Neural progenitor cell (in vitro differentiated cells): ENCODE results near the gene PIK3R4. TPM values are rescaled to one million over a fixed set of nuclear protein-coding genes. Genes with fewer than 3 reads are reported as not detected.

Experiments
- DNase-seq: peaks from one replicate; pipeline ENCODE4 v3.0.0-alpha.2; 2016; ENCODE audit warnings: low spot score
- H2AFZ ChIP-seq: fragments of 200-600 bp; sonication (generic); replicated peaks from 2 replicates; pipeline ENCODE4 v1.6.1; 2016; ENCODE audit warnings: antibody characterized with exemption
- H3F3A ChIP-seq: fragments of 200-600 bp; sonication (generic); 2 replicates; pipeline ENCODE4 v1.6.1; 2016; ENCODE audit warnings: antibody characterized with exemption, low read depth
- H3K27ac ChIP-seq: fragments of 200-600 bp; sonication (generic); 2 replicates; pipeline ENCODE4 v1.5.1; 2016; ENCODE audit warnings: mild to moderate bottlenecking
- H3K27me3 ChIP-seq: fragments of 200-600 bp; sonication (generic); 2 replicates; pipeline ENCODE4 v1.6.1; 2016; ENCODE audit warnings: mild to moderate bottlenecking, moderate library complexity
- H3K36me3 ChIP-seq: fragments of 200-600 bp; sonication (generic); 2 replicates; pipeline ENCODE4 v1.5.1; 2016
- H3K4me1 ChIP-seq: fragments of 200-600 bp; sonication (generic); 2 replicates; pipeline ENCODE4 v1.6.1; 2016; ENCODE audit warnings: mixed run types
- H3K4me2 ChIP-seq: fragments of 200-600 bp; sonication (generic); 2 replicates; pipeline ENCODE4 v1.6.1; 2016
- H3K4me3 ChIP-seq: fragments of 200-600 bp; sonication (generic); 2 replicates; pipeline ENCODE4 v1.5.1; 2016
- H3K79me2 ChIP-seq: fragments of 200-600 bp; sonication (generic); 2 replicates; pipeline ENCODE4 v1.6.1; 2016; ENCODE audit warnings: low read depth
- H3K9ac ChIP-seq: fragments of 200-600 bp; sonication (generic); 2 replicates; pipeline ENCODE4 v1.6.1; 2016
- H3K9me3 ChIP-seq: fragments of 200-600 bp; sonication (generic); 2 replicates; pipeline ENCODE4 v1.5.1; 2016; ENCODE audit warnings: low read depth
- H4K20me1 ChIP-seq: fragments of 200-600 bp; sonication (generic); 2 replicates; pipeline ENCODE4 v1.6.1; 2016; ENCODE audit warnings: low read depth
- H3K27ac Mint-ChIP-seq: 3 replicates; pipeline ENCODE4 v1.8.0; 2021; ENCODE audit warnings: mixed read lengths
- H3K27me3 Mint-ChIP-seq: 2 replicates; pipeline ENCODE4 v1.8.0; 2022; ENCODE audit warnings: low read depth, mild to moderate bottlenecking, inconsistent platforms, moderate library complexity, mixed read lengths; ENCODE audit not compliant: insufficient read depth
- H3K36me3 Mint-ChIP-seq: 3 replicates; pipeline ENCODE4 v1.8.0; 2021; ENCODE audit warnings: mixed read lengths
- H3K4me1 Mint-ChIP-seq: 3 replicates; pipeline ENCODE4 v1.8.0; 2021; ENCODE audit warnings: mixed read lengths
- H3K4me3 Mint-ChIP-seq: 3 replicates; pipeline ENCODE4 v1.8.0; 2021; ENCODE audit warnings: mild to moderate bottlenecking, moderate library complexity, mixed read lengths
- H3K9me3 Mint-ChIP-seq: 3 replicates; pipeline ENCODE4 v1.8.0; 2020; ENCODE audit warnings: mixed read lengths
- CTCF ChIP-seq: fragments of 200-600 bp; sonication (generic); IDR thresholded peaks from 2 replicates; pipeline ENCODE4 v1.5.1; 2017; ENCODE audit warnings: antibody characterized with exemption, mild to moderate bottlenecking
- EZH2 ChIP-seq: fragments of 200-600 bp; sonication (generic); IDR thresholded peaks from 2 replicates; pipeline ENCODE4 v1.6.1; 2017; ENCODE audit warnings: antibody characterized with exemption, mild to moderate bottlenecking, moderate library complexity
- EZH2phosphoT487 ChIP-seq: fragments of 200-600 bp; sonication (generic); IDR thresholded peaks from 2 replicates; pipeline ENCODE4 v1.6.1; 2017; ENCODE audit warnings: antibody characterized with exemption
- total RNA-seq: library from RNA; depleted of rRNA; stranded (reverse); fragments of >200 nt; gene quantifications from 2 replicates; pipeline ENCODE4 v1.2.3, GENCODE V29; 2015; ENCODE audit warnings: low replicate concordance

Gene PIK3R4
- total RNA-seq, 1 donor from 2014 or later, result 65.8 TPM

- H3K4me1 ChIP-seq, result no peaks in the 10 kb centered on the region
- no peak overlapping the region for H3K4me3 ChIP-seq
- Mint-ChIP-seq H3K4me3 (no peak overlapping the region), H3K27me3 (no peaks in the 10 kb centered on the region), H3K9me3 (no peaks in the 10 kb centered on the region), H3K36me3 (no peaks in the 10 kb centered on the region), H3K4me1 (no peaks in the 10 kb centered on the region), H3K27ac (no peak overlapping the region)
- no peak overlapping the region for H3K9ac ChIP-seq
- H3F3A ChIP-seq, result no peaks in the 10 kb centered on the region
- no peak for DNase-seq
- H3K79me2 ChIP-seq, result no peaks in the 10 kb centered on the region
- no peaks in the 10 kb centered on the region for H3K36me3 ChIP-seq
- no peak overlapping the region for H3K27ac ChIP-seq
- H4K20me1 ChIP-seq, result no peaks in the 10 kb centered on the region
- no peak overlapping the region for H2AFZ ChIP-seq
- TF ChIP-seq EZH2phosphoT487, result no peak
- no peak for TF ChIP-seq CTCF
- TF ChIP-seq EZH2, result no peak
- no peaks in the 10 kb centered on the region for H3K27me3 ChIP-seq
- H3K4me2 ChIP-seq, result no peak overlapping the region
- no peaks in the 10 kb centered on the region for H3K9me3 ChIP-seq
Measured at GRCh38 chr3:130649061-130649654, 97.5 kb downstream of the PIK3R4 start.

- TF ChIP-seq EZH2, result no peak
- no peak for TF ChIP-seq CTCF
- no peak for TF ChIP-seq EZH2phosphoT487
- Histone ChIP-seq H3K27ac (no peak overlapping the region), H4K20me1 (no peaks in the 10 kb centered on the region), H3K9ac (no peak overlapping the region), H3K27me3 (no peaks in the 10 kb centered on the region), H3K4me2 (no peak overlapping the region), H3K4me1 (no peaks in the 10 kb centered on the region), H3K9me3 (no peaks in the 10 kb centered on the region), H3F3A (no peaks in the 10 kb centered on the region), H2AFZ (no peak overlapping the region), H3K36me3 (no peaks in the 10 kb centered on the region), H3K4me3 (no peak overlapping the region), H3K79me2 (no peaks in the 10 kb centered on the region)
- no peak for DNase-seq
- Mint-ChIP-seq H3K9me3 (no peaks in the 10 kb centered on the region), H3K27ac (no peak overlapping the region), H3K4me3 (no peak overlapping the region), H3K36me3 (no peaks in the 10 kb centered on the region), H3K27me3 (no peaks in the 10 kb centered on the region), H3K4me1 (no peaks in the 10 kb centered on the region)
Measured at GRCh38 chr3:130648293-130648692, 98.3 kb downstream of the PIK3R4 start.

GRCh38 chr3:130645261-130645660, 101.4 kb downstream of the PIK3R4 start:
- no peak overlapping the region for H3K4me3 Mint-ChIP-seq
- H3K4me1 ChIP-seq, result no peaks in the 10 kb centered on the region
- H3K36me3 Mint-ChIP-seq, result no peaks in the 10 kb centered on the region
- no peaks in the 10 kb centered on the region for H3K9me3 Mint-ChIP-seq
- no peaks in the 10 kb centered on the region for H3K79me2 ChIP-seq
- no peak overlapping the region for H3K9ac ChIP-seq
- H3K36me3 ChIP-seq, result no peaks in the 10 kb centered on the region
- H3K4me1 Mint-ChIP-seq, result no peaks in the 10 kb centered on the region
- TF ChIP-seq CTCF, result no peak
- TF ChIP-seq EZH2phosphoT487, result no peak
- no peak for TF ChIP-seq EZH2
- no peaks in the 10 kb centered on the region for H3F3A ChIP-seq
- H3K27me3 ChIP-seq, result no peaks in the 10 kb centered on the region
- H3K4me3 ChIP-seq, result no peak overlapping the region
- no peaks in the 10 kb centered on the region for H3K27me3 Mint-ChIP-seq
- H3K9me3 ChIP-seq, result no peaks in the 10 kb centered on the region
- no peak overlapping the region for H2AFZ ChIP-seq
- H3K27ac Mint-ChIP-seq, result no peak overlapping the region
- no peak for DNase-seq
- no peak overlapping the region for H3K27ac ChIP-seq
- no peaks in the 10 kb centered on the region for H4K20me1 ChIP-seq
- H3K4me2 ChIP-seq, result no peak overlapping the region
